Uterus (tissue), 2 donors: ENCODE measurements around the gene PPIH.

Experiments used
- CTCF ChIP-seq, 4 experiments: fragments of 200-600 bp in 2 of 4; fragments of 450-650 bp in 2 of 4; sonication (generic) in 2 of 4; IDR thresholded peaks; one replicate each; pipeline ENCODE4 v1.5.1; 2016 to 2019; ENCODE audit warnings: antibody characterized with exemption in 4 of 4, mild to moderate bottlenecking in 2 of 4, moderate library complexity in 1 of 4
- POLR2A ChIP-seq, 2 donors: fragments of 450-650 bp; IDR thresholded peaks; one replicate each; pipeline ENCODE4 v1.6.1; 2016; ENCODE audit warnings: antibody characterized with exemption in 2 of 2, mild to moderate bottlenecking in 1 of 2, moderate library complexity in 1 of 2

- no peak for TF ChIP-seq CTCF (IDR thresholded peaks at IDR 0.05)
- no peak for TF ChIP-seq POLR2A (IDR thresholded peaks at IDR 0.05)
These were observed 16.5 kb downstream of the PPIH start for GRCh38 chr1:42674682-42675081.
